ENCODE measurements around the gene BNC2. TPM values are rescaled to one million over a fixed set of nuclear protein-coding genes. Genes with fewer than 3 reads are reported as not detected.
A peak's percentile ranks its signal among the peaks of the same experiment; 100 is the strongest.

Gene BNC2
- total RNA-seq, 2 donors from 2014 or later: 1.0 to 5.5 TPM

DNA sequence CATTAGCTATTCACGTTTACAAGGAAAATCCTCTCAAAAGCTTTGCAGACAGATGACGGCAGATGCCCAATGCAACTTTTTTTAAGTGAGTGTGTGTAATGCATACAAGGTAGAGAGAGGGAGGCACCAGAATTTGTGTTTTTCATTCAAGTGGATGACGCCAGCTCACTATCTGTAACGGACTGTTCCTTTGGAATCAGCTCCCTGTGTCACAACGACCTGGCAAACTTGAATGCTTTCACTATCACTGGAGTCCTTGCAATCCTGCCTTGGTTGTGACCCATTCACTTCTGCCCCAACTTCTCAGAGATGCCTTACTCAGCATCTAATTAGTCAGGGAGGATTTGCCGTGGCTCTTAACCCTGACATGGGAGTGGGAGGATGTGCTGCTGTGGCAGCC lies 148.5 kb downstream of the BNC2 start:
- Mint-ChIP-seq H3K36me3 (no peaks in the 10 kb centered on the region), H3K9me3 (no peaks in the 10 kb centered on the region), H3K27ac (no peak overlapping the region), H3K4me3 (no peak overlapping the region), H3K27me3 (peaks cover 8 to 10% of the 10 kb centered on the region in 2 donors), H3K4me1 (ENCODE audit: low read depth in 2 of 2) (peaks cover 0 to 5% of the 10 kb centered on the region in 2 donors)
- DNase-seq (ENCODE audit: low spot score): no peak
- no peak for ATAC-seq

DNA sequence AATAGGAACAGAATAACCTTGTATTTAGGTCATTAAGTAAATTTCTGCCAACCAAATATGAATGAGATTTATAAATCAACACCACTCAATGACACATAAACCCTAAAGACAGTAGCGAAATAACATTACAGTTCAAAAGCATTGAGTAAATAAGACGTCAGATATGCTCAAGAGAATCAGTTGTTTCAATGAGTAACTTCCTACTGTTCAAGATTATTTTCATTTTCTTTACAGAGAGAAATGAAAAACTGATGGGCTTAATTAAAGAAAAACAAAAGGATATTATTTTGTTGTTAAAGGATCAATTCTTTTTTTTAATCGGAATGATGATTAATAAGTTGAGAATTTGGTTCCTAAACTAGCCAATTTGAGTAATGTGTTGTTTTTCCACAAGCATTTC lies 150.1 kb downstream of the BNC2 start:
- Mint-ChIP-seq H3K4me1 (ENCODE audit: low read depth in 2 of 2) (no peaks in the 10 kb centered on the region), H3K4me3 (no peak overlapping the region), H3K36me3 (no peaks in the 10 kb centered on the region), H3K9me3 (no peaks in the 10 kb centered on the region), H3K27ac (no peak overlapping the region), H3K27me3 (no peaks in the 10 kb centered on the region)
- no peak for ATAC-seq
- no peak for DNase-seq (ENCODE audit: low spot score)

DNA sequence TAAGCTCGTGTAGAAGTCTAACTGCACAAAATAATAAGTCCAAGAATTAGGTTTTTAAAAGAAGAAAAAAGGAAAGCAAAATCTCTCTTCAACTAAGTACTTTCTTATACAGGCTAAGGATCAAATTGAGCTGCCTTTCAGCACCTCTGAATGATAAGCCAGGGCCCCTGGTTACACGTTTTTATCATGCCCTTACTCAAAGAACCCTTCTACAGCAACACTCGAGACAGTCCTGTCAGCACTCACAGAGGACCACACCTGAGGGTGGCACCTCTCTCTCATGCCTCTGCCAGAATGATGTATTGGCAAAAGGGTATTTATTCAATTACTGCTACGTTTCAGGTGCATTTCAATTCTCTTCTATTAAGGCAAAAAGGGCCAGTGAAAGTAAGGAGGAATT lies 150.5 kb downstream of the BNC2 start:
- H3K9me3 Mint-ChIP-seq: no peaks in the 10 kb centered on the region
- ATAC-seq: no peak

DNA sequence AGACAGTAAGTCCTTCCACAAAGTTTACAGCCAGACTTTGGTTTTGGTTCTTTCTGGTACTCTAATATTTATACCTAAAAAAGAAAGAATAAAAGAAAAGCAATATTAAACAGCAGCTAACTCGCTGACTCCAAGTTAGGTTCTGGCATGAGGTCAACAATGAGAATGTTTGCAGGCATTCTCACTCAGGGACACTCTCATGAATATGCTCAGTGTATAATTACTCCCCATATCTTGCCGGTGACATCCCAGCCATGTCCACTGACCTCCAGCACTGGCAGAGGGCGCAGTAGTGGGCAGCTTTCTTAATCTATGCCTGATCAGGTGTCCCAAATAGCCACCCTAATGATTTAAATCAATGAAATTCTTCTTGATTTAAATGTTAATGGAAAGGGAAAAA lies 151.5 kb downstream of the BNC2 start:
- H3K27ac Mint-ChIP-seq: no peak overlapping the region
- no peaks in the 10 kb centered on the region for H3K27me3 Mint-ChIP-seq
- H3K9me3 Mint-ChIP-seq: no peaks in the 10 kb centered on the region
- H3K4me3 Mint-ChIP-seq: no peak overlapping the region
- no peaks in the 10 kb centered on the region for H3K36me3 Mint-ChIP-seq
- H3K4me1 Mint-ChIP-seq (ENCODE audit: low read depth in 2 of 2): no peaks in the 10 kb centered on the region
- ATAC-seq (no peak), DNase-seq (ENCODE audit: low spot score) (no peak)

More for the DNA sequence above, 150.5 kb downstream of the BNC2 start:
- no peaks in the 10 kb centered on the region for H3K27me3 Mint-ChIP-seq
- no peak for DNase-seq (ENCODE audit: low spot score)
- H3K27ac Mint-ChIP-seq: no peak overlapping the region
- no peaks in the 10 kb centered on the region for H3K36me3 Mint-ChIP-seq
- no peak overlapping the region for H3K4me3 Mint-ChIP-seq
- H3K4me1 Mint-ChIP-seq (ENCODE audit: low read depth in 2 of 2): no peaks in the 10 kb centered on the region

GRCh38 chr9:16718296-16718695 lies 152.2 kb downstream of the BNC2 start:
- Mint-ChIP-seq H3K27ac (peak overlapping the region in 1 of 2 donors; percentile 66), H3K36me3 (no peaks in the 10 kb centered on the region), H3K4me3 (no peak overlapping the region), H3K9me3 (no peaks in the 10 kb centered on the region), H3K27me3 (no peaks in the 10 kb centered on the region), H3K4me1 (ENCODE audit: low read depth in 2 of 2) (no peaks in the 10 kb centered on the region)
- no peak for ATAC-seq
- no peak for DNase-seq (ENCODE audit: low spot score)

GRCh38 chr9:16716601-16717000 lies 153.9 kb downstream of the BNC2 start:
- Mint-ChIP-seq H3K27me3 (no peaks in the 10 kb centered on the region), H3K4me1 (ENCODE audit: low read depth in 2 of 2) (peaks cover 0 to 2% of the 10 kb centered on the region in 2 donors), H3K4me3 (no peak overlapping the region), H3K9me3 (no peaks in the 10 kb centered on the region), H3K36me3 (no peaks in the 10 kb centered on the region), H3K27ac (no peak overlapping the region)
- no peak for ATAC-seq
- no peak for DNase-seq (ENCODE audit: low spot score)

- Mint-ChIP-seq H3K27ac (no peak overlapping the region), H3K36me3 (no peaks in the 10 kb centered on the region), H3K27me3 (no peaks in the 10 kb centered on the region), H3K4me3 (no peak overlapping the region), H3K9me3 (no peaks in the 10 kb centered on the region), H3K4me1 (ENCODE audit: low read depth in 2 of 2) (peaks cover 0 to 11% of the 10 kb centered on the region in 2 donors)
- DNase-seq (ENCODE audit: low spot score): no peak
- no peak for ATAC-seq
Observed at GRCh38 chr9:16715404-16715803, 155.1 kb downstream of the BNC2 start.

DNA sequence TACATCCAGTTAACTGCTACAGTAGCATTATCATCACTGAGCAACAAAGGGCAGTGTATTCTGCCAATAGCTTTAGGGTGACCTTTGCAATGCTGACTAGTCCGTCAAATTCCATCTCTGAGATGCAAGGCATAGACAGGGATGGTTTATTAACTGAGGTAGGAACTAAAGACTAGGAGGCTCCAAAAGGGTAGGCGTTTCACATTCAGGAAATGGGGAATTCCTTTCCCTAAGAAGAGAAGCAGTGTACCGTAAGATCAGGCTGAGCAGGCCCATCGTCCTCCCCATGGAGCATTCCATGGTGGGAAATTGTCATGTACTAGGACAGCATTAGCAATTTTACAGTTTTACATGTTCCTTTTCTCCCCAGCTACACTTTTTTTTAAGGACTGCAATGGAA lies 157.7 kb downstream of the BNC2 start:
- no peak overlapping the region for H3K4me3 Mint-ChIP-seq

DNA sequence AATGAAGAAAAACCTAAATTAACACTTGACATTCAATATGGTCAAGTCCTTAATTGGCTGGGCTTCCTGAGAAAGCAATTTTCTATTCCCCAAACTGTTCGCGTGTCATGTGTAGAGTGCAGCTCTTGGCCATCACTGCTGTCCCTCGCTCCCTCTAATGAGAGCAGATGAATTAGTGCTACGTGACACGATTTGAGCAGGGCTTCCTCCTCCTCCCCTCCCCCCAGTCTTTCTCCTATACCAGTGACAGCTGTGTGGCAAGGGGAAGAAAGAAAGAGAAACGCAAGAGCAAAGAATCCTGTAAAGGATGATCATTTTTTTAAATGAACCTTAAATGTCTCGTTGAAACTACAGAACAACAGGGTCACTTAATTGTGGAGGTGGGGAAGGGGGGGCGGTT lies 159.6 kb downstream of the BNC2 start:
- no peak for DNase-seq (ENCODE audit: low spot score)
- H3K27me3 Mint-ChIP-seq: no peaks in the 10 kb centered on the region
- H3K4me3 Mint-ChIP-seq: no peak overlapping the region
- H3K4me1 Mint-ChIP-seq (ENCODE audit: low read depth in 2 of 2): peaks cover 7 to 21% of the 10 kb centered on the region in 2 donors
- H3K9me3 Mint-ChIP-seq: no peaks in the 10 kb centered on the region
- no peaks in the 10 kb centered on the region for H3K36me3 Mint-ChIP-seq
- no peak overlapping the region for H3K27ac Mint-ChIP-seq
- ATAC-seq: no peak

More for the DNA sequence above, 157.7 kb downstream of the BNC2 start:
- Mint-ChIP-seq H3K9me3 (no peaks in the 10 kb centered on the region), H3K36me3 (no peaks in the 10 kb centered on the region), H3K27me3 (no peaks in the 10 kb centered on the region), H3K27ac (no peak overlapping the region), H3K4me1 (ENCODE audit: low read depth in 2 of 2) (peaks cover 7 to 17% of the 10 kb centered on the region in 2 donors)
- no peak for ATAC-seq
- DNase-seq (ENCODE audit: low spot score): no peak

GRCh38 chr9:16709924-16710323 lies 160.5 kb downstream of the BNC2 start:
- no peaks in the 10 kb centered on the region for H3K9me3 Mint-ChIP-seq
- H3K4me1 Mint-ChIP-seq (ENCODE audit: low read depth in 2 of 2): peaks cover 7 to 21% of the 10 kb centered on the region in 2 donors
- H3K4me3 Mint-ChIP-seq: no peak overlapping the region
- no peak for ATAC-seq
- no peaks in the 10 kb centered on the region for H3K27me3 Mint-ChIP-seq
- H3K36me3 Mint-ChIP-seq: no peaks in the 10 kb centered on the region
- no peak for DNase-seq (ENCODE audit: low spot score)
- no peak overlapping the region for H3K27ac Mint-ChIP-seq

- H3K4me3 Mint-ChIP-seq: peak overlapping the region; percentile 6
- ATAC-seq (no peak), DNase-seq (ENCODE audit: low spot score) (no peak)
- no peak overlapping the region for H3K27ac Mint-ChIP-seq
- peaks cover 7 to 21% of the 10 kb centered on the region in 2 donors for H3K4me1 Mint-ChIP-seq (ENCODE audit: low read depth in 2 of 2)
- H3K27me3 Mint-ChIP-seq: no peaks in the 10 kb centered on the region
- H3K9me3 Mint-ChIP-seq: no peaks in the 10 kb centered on the region
- H3K36me3 Mint-ChIP-seq: no peaks in the 10 kb centered on the region
Observed at GRCh38 chr9:16708656-16709435, 161.6 kb downstream of the BNC2 start.

DNA sequence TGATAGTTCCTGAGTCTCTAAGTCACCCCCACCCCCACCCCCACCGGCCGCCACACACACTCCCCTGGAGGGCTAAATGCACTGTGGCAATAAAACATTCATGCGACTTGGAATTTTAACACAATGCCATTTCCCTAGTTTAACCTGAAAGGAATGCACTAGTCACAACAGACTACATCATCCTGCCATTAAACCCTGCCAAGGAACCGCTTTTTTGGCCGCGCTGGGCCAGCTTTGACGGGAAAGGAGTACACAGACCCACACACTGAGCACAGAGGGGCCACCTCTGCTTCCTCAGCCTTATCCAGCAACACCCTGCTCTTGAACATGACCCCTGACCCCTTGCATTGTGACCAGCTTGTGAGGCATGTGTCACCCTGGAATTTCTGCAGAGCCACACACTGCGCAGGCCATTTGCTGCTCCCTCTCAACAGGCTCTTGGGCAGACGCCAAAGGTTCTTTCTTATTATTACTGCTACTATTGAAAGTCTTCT lies 165.3 kb downstream of the BNC2 start:
- ATAC-seq (no peak), DNase-seq (ENCODE audit: low spot score) (no peak)
- H3K27ac Mint-ChIP-seq: no peak overlapping the region
- H3K36me3 Mint-ChIP-seq: no peaks in the 10 kb centered on the region
- H3K4me1 Mint-ChIP-seq (ENCODE audit: low read depth in 2 of 2): peaks cover 7 to 10% of the 10 kb centered on the region in 2 donors
- H3K27me3 Mint-ChIP-seq: no peaks in the 10 kb centered on the region
- H3K4me3 Mint-ChIP-seq: no peak overlapping the region
- H3K9me3 Mint-ChIP-seq: no peaks in the 10 kb centered on the region

DNA sequence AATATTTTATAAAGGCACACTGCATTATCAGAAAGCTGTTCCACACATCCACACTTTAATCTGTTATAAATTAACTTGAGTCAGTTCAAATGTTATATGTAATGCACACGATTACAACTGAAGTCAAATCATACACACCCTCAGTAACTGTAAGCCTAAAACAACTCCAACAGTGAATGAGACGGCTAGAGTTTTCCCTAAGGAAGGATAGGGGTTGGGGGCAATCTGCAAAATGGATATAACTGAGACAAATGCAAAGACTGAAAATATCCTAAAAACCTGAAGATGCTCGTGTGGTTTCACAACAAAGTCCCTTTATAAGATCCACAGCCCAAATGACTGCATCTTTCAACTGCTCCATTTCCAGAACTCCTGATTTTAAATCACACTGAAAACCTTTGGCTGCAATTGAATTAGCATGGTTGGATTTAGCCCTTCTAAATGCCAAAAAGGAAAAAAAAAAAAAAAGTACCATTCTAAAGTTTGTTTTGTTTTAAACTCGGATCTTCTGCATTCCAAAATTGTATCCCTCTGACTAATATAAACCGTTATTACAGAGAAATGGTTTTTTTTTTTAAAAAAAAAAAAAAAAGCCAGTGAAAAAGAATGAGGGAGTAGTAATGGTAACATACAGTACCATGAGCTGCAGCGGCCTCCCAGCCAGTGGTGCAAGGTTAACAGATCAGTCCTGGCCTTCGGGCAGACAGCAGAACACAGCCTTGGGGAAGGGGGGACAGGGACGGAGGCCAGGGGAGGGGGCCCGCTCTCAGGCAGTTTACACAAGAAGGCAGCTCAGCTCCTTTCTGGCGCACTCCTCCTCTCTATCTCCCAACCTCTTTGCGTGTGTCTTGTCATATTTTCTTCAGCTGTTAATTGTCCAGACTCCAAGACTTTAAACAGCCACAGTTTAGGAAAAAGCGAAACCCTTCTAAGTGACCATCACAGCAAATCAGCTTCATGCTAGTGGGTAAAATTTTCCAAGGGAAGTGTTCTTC lies 166.1 kb downstream of the BNC2 start:
- no peaks in the 10 kb centered on the region for H3K9me3 Mint-ChIP-seq
- DNase-seq (ENCODE audit: low spot score) (no peak), ATAC-seq (no peak)
- H3K36me3 Mint-ChIP-seq: no peaks in the 10 kb centered on the region
- H3K27me3 Mint-ChIP-seq: no peaks in the 10 kb centered on the region
- peaks cover 7 to 11% of the 10 kb centered on the region in 2 donors for H3K4me1 Mint-ChIP-seq (ENCODE audit: low read depth in 2 of 2)
- H3K27ac Mint-ChIP-seq: no peak overlapping the region
- H3K4me3 Mint-ChIP-seq: no peak overlapping the region

DNA sequence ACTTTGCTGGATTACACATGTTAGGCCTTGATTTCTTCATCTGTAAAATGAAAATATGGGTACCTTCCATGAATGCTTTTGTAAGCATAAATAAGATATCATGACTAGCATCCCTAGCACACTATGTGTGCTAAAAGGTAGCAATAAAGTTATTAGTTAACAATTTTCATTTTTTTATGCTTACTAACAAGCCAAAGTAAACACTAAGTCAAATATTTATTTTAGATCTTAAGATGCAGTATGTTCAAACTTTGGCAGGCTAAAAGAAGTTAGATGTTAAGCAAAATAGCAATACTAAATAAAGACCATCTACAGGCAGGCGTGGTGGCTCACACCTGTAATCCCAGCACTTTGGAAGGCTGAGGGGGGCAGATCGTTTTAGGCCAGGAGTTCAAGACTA lies 169.1 kb downstream of the BNC2 start:
- Mint-ChIP-seq H3K27ac (no peak overlapping the region), H3K27me3 (no peaks in the 10 kb centered on the region), H3K4me3 (no peak overlapping the region), H3K36me3 (no peaks in the 10 kb centered on the region), H3K9me3 (no peaks in the 10 kb centered on the region), H3K4me1 (ENCODE audit: low read depth in 2 of 2) (peaks cover 0 to 10% of the 10 kb centered on the region in 2 donors)
- ATAC-seq: no peak
- no peak for DNase-seq (ENCODE audit: low spot score)

All from natural killer cell treated with Interleukin-12 subunit alpha and Interleukin-12 subunit beta and Interleukin-15 and Interleukin-18, amount 100 ng/mL, for 72 hours (primary cell).